Measurements from ENCODE around the gene HAT1.

The HAT1 gene

DNA sequence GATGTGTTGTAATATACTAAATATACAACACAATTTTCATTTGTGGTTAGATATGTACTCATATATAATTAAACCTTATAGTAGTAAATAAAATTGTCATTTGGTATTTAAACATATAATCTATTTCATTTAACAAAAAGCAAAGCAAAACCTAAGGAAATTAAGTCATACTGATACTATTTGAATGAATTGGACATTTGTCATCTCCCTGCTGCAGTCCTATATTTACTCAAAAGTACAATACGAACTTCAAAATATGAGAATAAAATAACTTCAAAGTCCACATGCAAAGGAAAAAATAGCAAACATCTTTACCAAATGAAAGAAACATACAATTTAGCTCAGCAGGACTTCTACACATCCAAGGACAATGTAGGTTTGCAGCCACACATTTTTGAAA is 11.8 kb upstream of the HAT1 start:
- Histone ChIP-seq H3K36me3 (ENCODE audit: control insufficient read depth in 5 of 5, insufficient read depth in 5 of 5, low read length in 5 of 5) (no peaks in the 10 kb centered on the region), H3K27me3 (ENCODE audit: control insufficient read depth in 5 of 5, insufficient read depth in 4 of 5, low read length in 5 of 5) (no peaks in the 10 kb centered on the region), H3K4me3 (ENCODE audit: low read depth in 1 of 5, low read length in 5 of 5) (no peak overlapping the region), H3K4me1 (ENCODE audit: control insufficient read depth in 5 of 5, insufficient read depth in 5 of 5, low read length in 5 of 5) (no peaks in the 10 kb centered on the region), H3K9me3 (ENCODE audit: control insufficient read depth in 5 of 5, low read length in 5 of 5) (peaks cover 0 to 3% (median 0%) of the 10 kb centered on the region in 5 donors), H3K27ac (ENCODE audit: low read depth, low read length) (no peak overlapping the region), H3K9ac (ENCODE audit: low read length in 5 of 5) (no peak overlapping the region)

DNA sequence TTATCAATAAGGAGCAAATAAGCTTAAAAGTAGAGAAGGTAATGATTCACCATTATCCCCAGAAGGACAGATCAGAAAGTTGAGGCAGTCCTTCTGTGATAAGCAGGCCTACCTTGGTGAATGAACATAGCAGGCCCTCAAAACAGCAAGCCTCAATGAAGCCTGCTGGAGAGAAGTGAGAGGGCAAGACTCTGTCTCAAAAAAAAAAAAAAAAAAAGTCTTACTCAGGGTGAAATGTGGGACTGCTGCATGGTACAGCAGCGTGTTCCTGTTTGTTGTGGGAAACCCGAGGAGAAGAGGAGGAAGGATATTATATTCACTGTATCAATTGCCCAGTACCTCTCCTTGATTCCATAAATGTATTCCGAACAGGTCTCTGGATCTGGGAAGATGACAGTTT is 8.7 kb upstream of the HAT1 start:
- no peaks in the 10 kb centered on the region for H3K27me3 ChIP-seq (ENCODE audit: control insufficient read depth in 5 of 5, insufficient read depth in 4 of 5, low read length in 5 of 5)
- peaks cover 0 to 3% (median 0%) of the 10 kb centered on the region in 5 donors for H3K9me3 ChIP-seq (ENCODE audit: control insufficient read depth in 5 of 5, low read length in 5 of 5)
- H3K36me3 ChIP-seq (ENCODE audit: control insufficient read depth in 5 of 5, insufficient read depth in 5 of 5, low read length in 5 of 5), result no peaks in the 10 kb centered on the region
- H3K4me3 ChIP-seq (ENCODE audit: low read depth in 1 of 5, low read length in 5 of 5), result no peak overlapping the region
- H3K4me1 ChIP-seq (ENCODE audit: control insufficient read depth in 5 of 5, insufficient read depth in 5 of 5, low read length in 5 of 5), result no peaks in the 10 kb centered on the region
- no peak overlapping the region for H3K9ac ChIP-seq (ENCODE audit: low read length in 5 of 5)
- H3K27ac ChIP-seq (ENCODE audit: low read depth, low read length), result no peak overlapping the region

DNA sequence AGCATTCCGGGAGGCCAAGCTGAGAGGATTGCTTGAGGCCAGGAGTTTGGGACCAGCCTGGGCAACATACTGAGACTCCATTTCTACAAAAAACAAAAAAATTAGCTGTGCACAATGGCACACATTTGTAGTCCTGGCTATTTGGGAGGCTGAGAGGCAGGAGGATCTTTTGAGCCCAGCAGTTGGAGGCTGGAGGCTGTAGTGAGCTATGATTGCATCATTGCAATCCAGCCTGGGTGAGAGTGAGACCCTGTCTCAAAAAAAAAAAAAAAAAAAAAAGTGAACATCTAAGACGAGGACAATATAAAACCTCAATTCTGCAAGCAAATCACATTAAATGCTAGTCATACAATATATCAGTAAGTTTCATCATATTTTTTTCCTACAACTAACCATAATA is 2.8 kb upstream of the HAT1 start:
- Histone ChIP-seq H3K4me3 (ENCODE audit: low read depth in 1 of 5, low read length in 5 of 5) (no peak overlapping the region), H3K9me3 (ENCODE audit: control insufficient read depth in 5 of 5, low read length in 5 of 5) (no peaks in the 10 kb centered on the region), H3K27ac (ENCODE audit: low read depth, low read length) (no peak overlapping the region), H3K27me3 (ENCODE audit: control insufficient read depth in 5 of 5, insufficient read depth in 4 of 5, low read length in 5 of 5) (no peaks in the 10 kb centered on the region), H3K36me3 (ENCODE audit: control insufficient read depth in 5 of 5, insufficient read depth in 5 of 5, low read length in 5 of 5) (no peaks in the 10 kb centered on the region), H3K4me1 (ENCODE audit: control insufficient read depth in 5 of 5, insufficient read depth in 5 of 5, low read length in 5 of 5) (peaks cover 4 to 21% (median 15%) of the 10 kb centered on the region in 5 donors), H3K9ac (ENCODE audit: low read length in 5 of 5) (no peak overlapping the region)

DNA sequence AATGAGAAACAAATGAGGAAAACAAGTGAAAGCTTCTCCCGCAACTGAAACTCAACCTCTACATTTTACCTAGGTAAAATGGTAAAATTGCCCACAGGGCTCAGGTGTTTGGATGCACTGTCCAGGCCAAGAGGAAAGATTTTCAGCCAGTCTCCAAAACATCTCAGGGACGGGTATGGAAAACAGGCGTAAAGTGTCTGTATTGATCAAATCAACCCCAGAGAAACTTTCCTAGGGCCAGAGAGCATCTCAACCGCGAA is 361 bp upstream of the HAT1 start:
- H3K4me3 ChIP-seq (ENCODE audit: low read depth in 1 of 5, low read length in 5 of 5), result peak overlapping the region; percentile 58 to 100 (median 93)
- H3K36me3 ChIP-seq (ENCODE audit: control insufficient read depth in 5 of 5, insufficient read depth in 5 of 5, low read length in 5 of 5), result peaks cover 3 to 5% (median 4%) of the 10 kb centered on the region in 5 donors
- H3K27me3 ChIP-seq (ENCODE audit: control insufficient read depth in 5 of 5, insufficient read depth in 4 of 5, low read length in 5 of 5), result no peaks in the 10 kb centered on the region
- peaks cover 4 to 24% (median 15%) of the 10 kb centered on the region in 5 donors for H3K4me1 ChIP-seq (ENCODE audit: control insufficient read depth in 5 of 5, insufficient read depth in 5 of 5, low read length in 5 of 5)
- no peaks in the 10 kb centered on the region for H3K9me3 ChIP-seq (ENCODE audit: control insufficient read depth in 5 of 5, low read length in 5 of 5)
- peak overlapping the region; percentile 98 for H3K27ac ChIP-seq (ENCODE audit: low read depth, low read length)
- H3K9ac ChIP-seq (ENCODE audit: low read length in 5 of 5), result peak overlapping the region in 4 of 5 donors; percentile 53 to 99 (median 74)

DNA sequence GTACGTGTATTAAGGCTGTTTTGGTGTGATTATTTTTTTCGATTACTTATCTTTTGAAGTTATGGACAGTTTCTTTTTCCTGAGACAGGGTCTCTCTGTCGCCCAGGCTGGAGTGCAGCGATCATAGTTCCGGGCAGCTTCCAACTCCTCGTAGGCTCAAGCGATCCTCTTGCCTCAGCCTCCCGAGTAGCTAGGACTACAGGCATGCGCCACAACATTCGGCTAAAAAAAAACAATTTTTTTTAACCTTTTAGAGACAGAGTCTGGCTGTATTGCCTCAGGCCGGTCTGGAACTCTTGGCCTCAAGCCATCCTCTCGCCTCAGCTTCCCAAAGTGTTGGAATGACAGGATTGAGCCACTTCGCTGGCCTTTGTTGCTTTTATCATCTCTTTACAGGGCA is 945 bp downstream of the HAT1 start:
- Histone ChIP-seq H3K4me3 (ENCODE audit: low read depth in 1 of 5, low read length in 5 of 5) (peak overlapping the region; percentile 76 to 100 (median 93)), H3K4me1 (ENCODE audit: control insufficient read depth in 5 of 5, insufficient read depth in 5 of 5, low read length in 5 of 5) (peaks cover 4 to 24% (median 15%) of the 10 kb centered on the region in 5 donors), H3K36me3 (ENCODE audit: control insufficient read depth in 5 of 5, insufficient read depth in 5 of 5, low read length in 5 of 5) (peaks cover 3 to 11% (median 9%) of the 10 kb centered on the region in 5 donors), H3K9me3 (ENCODE audit: control insufficient read depth in 5 of 5, low read length in 5 of 5) (no peaks in the 10 kb centered on the region), H3K27me3 (ENCODE audit: control insufficient read depth in 5 of 5, insufficient read depth in 4 of 5, low read length in 5 of 5) (no peaks in the 10 kb centered on the region), H3K27ac (ENCODE audit: low read depth, low read length) (peak overlapping the region; percentile 98), H3K9ac (ENCODE audit: low read length in 5 of 5) (peak overlapping the region; percentile 84 to 100 (median 99))

DNA sequence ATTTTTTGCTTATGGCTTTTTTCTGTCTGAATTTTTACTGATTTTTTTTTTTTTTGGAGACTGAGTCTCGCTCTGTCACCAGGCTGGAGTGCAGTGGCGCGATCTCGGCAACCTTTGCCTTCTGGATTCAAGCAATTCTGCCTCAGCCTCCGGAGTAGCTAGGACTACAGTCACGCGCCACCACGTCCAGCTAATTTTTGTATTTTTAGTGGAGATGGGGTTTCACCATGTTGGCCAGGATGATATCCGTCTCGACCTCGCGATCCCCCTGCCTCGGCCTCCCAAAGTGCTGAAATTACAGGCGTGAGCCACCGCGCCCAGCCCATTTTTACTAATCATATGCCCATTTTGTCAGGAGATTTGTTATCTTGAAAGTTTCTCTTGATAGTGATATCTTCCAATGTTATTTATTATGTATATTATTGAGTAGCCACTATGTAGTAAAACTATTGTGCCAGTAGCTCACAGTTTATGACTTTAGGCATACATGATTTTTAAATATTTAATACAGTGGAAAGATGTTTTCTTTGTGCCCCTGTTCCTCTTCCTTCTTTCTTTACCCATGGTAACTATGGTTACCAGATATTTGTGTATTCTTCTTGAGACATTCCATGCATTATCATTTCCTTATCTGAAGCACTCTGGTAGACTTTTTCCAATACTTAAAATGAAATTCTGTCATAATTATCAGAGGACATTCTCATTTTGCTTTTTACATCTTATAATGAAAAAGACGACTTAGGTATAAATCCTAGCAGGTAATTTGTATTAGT is 2.1 kb downstream of the HAT1 start:
- H3K9ac ChIP-seq (ENCODE audit: low read length in 5 of 5), result no peak overlapping the region
- H3K4me1 ChIP-seq (ENCODE audit: control insufficient read depth in 5 of 5, insufficient read depth in 5 of 5, low read length in 5 of 5), result peaks cover 4 to 24% (median 15%) of the 10 kb centered on the region in 5 donors
- no peaks in the 10 kb centered on the region for H3K9me3 ChIP-seq (ENCODE audit: control insufficient read depth in 5 of 5, low read length in 5 of 5)
- H3K27ac ChIP-seq (ENCODE audit: low read depth, low read length), result no peak overlapping the region
- no peaks in the 10 kb centered on the region for H3K27me3 ChIP-seq (ENCODE audit: control insufficient read depth in 5 of 5, insufficient read depth in 4 of 5, low read length in 5 of 5)
- H3K36me3 ChIP-seq (ENCODE audit: control insufficient read depth in 5 of 5, insufficient read depth in 5 of 5, low read length in 5 of 5), result peaks cover 3 to 11% (median 9%) of the 10 kb centered on the region in 5 donors
- no peak overlapping the region for H3K4me3 ChIP-seq (ENCODE audit: low read depth in 1 of 5, low read length in 5 of 5)

DNA sequence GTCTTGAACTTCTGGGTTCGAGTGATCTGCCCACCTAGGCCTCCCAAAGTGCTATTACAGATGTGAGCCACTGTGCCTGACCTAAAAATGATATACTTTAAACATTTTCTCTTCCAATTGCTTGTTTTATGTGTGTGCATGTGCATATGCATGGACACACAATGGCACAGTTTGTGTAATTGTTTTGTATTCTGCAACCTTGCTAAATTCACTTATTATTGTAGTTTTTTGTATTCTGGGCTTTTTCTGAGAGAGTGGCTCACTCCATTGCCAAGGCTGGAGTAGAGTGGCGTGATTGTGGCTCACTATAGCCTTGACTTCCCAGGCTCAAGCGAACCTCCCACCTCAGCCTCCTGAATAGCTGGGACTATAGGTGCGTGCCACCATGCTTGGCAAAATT is 8.1 kb downstream of the HAT1 start:
- Histone ChIP-seq H3K36me3 (ENCODE audit: control insufficient read depth in 5 of 5, insufficient read depth in 5 of 5, low read length in 5 of 5) (peaks cover 9 to 26% (median 12%) of the 10 kb centered on the region in 5 donors), H3K9ac (ENCODE audit: low read length in 5 of 5) (no peak overlapping the region), H3K4me3 (ENCODE audit: low read depth in 1 of 5, low read length in 5 of 5) (no peak overlapping the region), H3K27me3 (ENCODE audit: control insufficient read depth in 5 of 5, insufficient read depth in 4 of 5, low read length in 5 of 5) (no peaks in the 10 kb centered on the region), H3K27ac (ENCODE audit: low read depth, low read length) (no peak overlapping the region), H3K9me3 (ENCODE audit: control insufficient read depth in 5 of 5, low read length in 5 of 5) (no peaks in the 10 kb centered on the region), H3K4me1 (ENCODE audit: control insufficient read depth in 5 of 5, insufficient read depth in 5 of 5, low read length in 5 of 5) (no peaks in the 10 kb centered on the region)

DNA sequence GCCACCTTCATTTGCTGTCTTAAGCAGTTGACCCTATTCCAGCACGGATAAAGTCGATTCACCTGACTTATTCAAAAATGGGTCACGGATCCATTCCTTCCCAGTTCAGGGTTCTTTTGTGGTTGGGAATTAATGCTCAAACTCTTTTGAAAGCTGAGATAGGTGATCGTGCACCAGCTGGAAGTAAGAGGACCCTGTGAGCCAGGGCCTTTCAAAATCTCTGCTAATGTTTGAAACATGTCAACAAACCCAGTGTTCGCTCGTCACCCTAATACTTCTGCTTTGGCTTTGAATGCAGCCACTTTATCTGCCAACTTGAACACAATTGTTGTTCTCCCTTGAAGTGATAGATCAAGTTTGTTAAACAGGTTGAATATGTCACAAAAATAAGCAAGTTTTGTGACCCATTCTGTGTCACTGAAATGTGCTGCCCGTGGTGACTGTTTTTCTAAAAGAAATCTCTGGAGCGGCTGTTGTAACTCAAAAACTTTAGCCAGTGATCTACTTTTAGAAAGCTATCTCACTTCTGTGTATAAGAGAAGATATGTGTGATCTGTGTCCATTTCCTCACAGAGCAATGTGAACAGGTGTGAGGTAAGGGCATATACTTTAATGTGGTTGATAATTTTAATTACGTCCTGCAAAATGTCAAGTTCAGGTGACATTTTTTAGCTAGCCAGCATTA is 16.9 kb downstream of the HAT1 start:
- Histone ChIP-seq H3K9me3 (ENCODE audit: control insufficient read depth in 5 of 5, low read length in 5 of 5) (no peaks in the 10 kb centered on the region), H3K27ac (ENCODE audit: low read depth, low read length) (no peak overlapping the region), H3K27me3 (ENCODE audit: control insufficient read depth in 5 of 5, insufficient read depth in 4 of 5, low read length in 5 of 5) (no peaks in the 10 kb centered on the region), H3K36me3 (ENCODE audit: control insufficient read depth in 5 of 5, insufficient read depth in 5 of 5, low read length in 5 of 5) (peaks cover 0 to 10% (median 3%) of the 10 kb centered on the region in 5 donors), H3K4me3 (ENCODE audit: low read depth in 1 of 5, low read length in 5 of 5) (no peak overlapping the region), H3K9ac (ENCODE audit: low read length in 5 of 5) (no peak overlapping the region), H3K4me1 (ENCODE audit: control insufficient read depth in 5 of 5, insufficient read depth in 5 of 5, low read length in 5 of 5) (peaks cover 0 to 2% (median 0%) of the 10 kb centered on the region in 5 donors)

DNA sequence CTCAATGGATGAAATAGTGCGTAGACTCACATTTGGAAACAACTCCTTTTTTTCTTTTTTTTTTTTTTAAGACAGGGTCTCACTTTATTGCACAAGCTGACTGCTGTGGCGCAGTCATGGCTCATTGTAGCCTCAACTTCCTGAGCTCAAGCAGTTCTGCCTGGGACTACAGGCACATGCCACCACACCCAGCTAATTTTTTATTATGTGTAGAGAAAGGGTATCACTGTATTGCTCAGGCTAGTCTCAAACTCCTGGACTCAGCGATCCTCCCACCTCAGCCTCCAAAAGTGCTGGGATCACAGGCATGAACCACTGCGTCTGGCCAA is 17.4 kb downstream of the HAT1 start:
- Histone ChIP-seq H3K36me3 (ENCODE audit: control insufficient read depth in 5 of 5, insufficient read depth in 5 of 5, low read length in 5 of 5) (peaks cover 0 to 10% (median 3%) of the 10 kb centered on the region in 5 donors), H3K9ac (ENCODE audit: low read length in 5 of 5) (no peak overlapping the region), H3K4me3 (ENCODE audit: low read depth in 1 of 5, low read length in 5 of 5) (no peak overlapping the region), H3K27ac (ENCODE audit: low read depth, low read length) (no peak overlapping the region), H3K27me3 (ENCODE audit: control insufficient read depth in 5 of 5, insufficient read depth in 4 of 5, low read length in 5 of 5) (no peaks in the 10 kb centered on the region), H3K9me3 (ENCODE audit: control insufficient read depth in 5 of 5, low read length in 5 of 5) (no peaks in the 10 kb centered on the region), H3K4me1 (ENCODE audit: control insufficient read depth in 5 of 5, insufficient read depth in 5 of 5, low read length in 5 of 5) (peaks cover 0 to 2% (median 0%) of the 10 kb centered on the region in 5 donors)

DNA sequence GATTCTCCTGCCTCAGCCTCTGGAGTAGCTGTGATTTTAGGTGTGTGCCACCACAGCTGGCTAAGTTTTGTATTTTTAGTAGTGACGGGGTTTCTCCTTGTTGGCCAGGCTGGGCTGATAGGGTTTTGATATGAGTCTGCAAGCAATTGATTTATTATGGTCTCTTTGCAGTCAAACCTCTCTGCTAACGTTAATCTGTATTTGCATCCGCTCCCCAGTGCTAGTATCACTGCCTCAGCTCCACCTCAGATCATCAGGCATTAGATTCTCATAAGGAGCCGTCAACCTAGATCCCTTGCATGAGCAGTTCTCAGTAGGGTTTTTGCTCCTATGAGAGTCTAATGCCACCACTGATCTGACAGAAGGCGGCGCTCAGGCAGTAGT is 19.0 kb downstream of the HAT1 start:
- H3K27me3 ChIP-seq (ENCODE audit: control insufficient read depth in 5 of 5, insufficient read depth in 4 of 5, low read length in 5 of 5), result no peaks in the 10 kb centered on the region

More for the DNA sequence above, 19.0 kb downstream of the HAT1 start:
- Histone ChIP-seq H3K27ac (ENCODE audit: low read depth, low read length) (no peak overlapping the region), H3K4me3 (ENCODE audit: low read depth in 1 of 5, low read length in 5 of 5) (no peak overlapping the region), H3K36me3 (ENCODE audit: control insufficient read depth in 5 of 5, insufficient read depth in 5 of 5, low read length in 5 of 5) (peaks cover 0 to 10% (median 3%) of the 10 kb centered on the region in 5 donors), H3K9me3 (ENCODE audit: control insufficient read depth in 5 of 5, low read length in 5 of 5) (no peaks in the 10 kb centered on the region), H3K9ac (ENCODE audit: low read length in 5 of 5) (no peak overlapping the region), H3K4me1 (ENCODE audit: control insufficient read depth in 5 of 5, insufficient read depth in 5 of 5, low read length in 5 of 5) (no peaks in the 10 kb centered on the region)
